ENCODE measurements around the gene TENT4A.

GRCh38 chr5:6736106-6736505, 22.9 kb downstream of the TENT4A start:
- TF ChIP-seq CTCF (conservative IDR thresholded peaks at IDR 0.05; ENCODE audit: low read length) (no peak), EZH2phosphoT487 (IDR thresholded peaks at IDR 0.05; ENCODE audit: borderline replicate concordance, low read depth, low read length) (no peak)
